OCI-LY3 (cell line): ENCODE measurements around the gene PLA2G1B.

Experiments
- CTCF ChIP-seq: fragments of 200-600, 300-600 bp; sonication (generic); IDR thresholded peaks from 2 replicates; pipeline ENCODE4 v1.5.1; 2014; ENCODE audit warnings: antibody characterized with exemption, low read length, low read depth
- EZH2phosphoT487 ChIP-seq: fragments of 200-600 bp; shearing (Covaris generic); IDR thresholded peaks from 2 replicates; pipeline ENCODE4 v1.6.1; 2018; ENCODE audit warnings: antibody characterized with exemption, mixed run types, low read depth

- no peak for TF ChIP-seq CTCF
- no peak for TF ChIP-seq EZH2phosphoT487
Measured at GRCh38 chr12:120370343-120371243, 43.0 kb upstream of the PLA2G1B start.
